ENCODE measurements around the gene RSPRY1. TPM values are rescaled to one million over a fixed set of nuclear protein-coding genes. Genes with fewer than 3 reads are reported as not detected.

RSPRY1 gene
- total RNA-seq, 3 donors from 2014 or later: 40.6 to 44.1 (median 42.0) TPM

DNA sequence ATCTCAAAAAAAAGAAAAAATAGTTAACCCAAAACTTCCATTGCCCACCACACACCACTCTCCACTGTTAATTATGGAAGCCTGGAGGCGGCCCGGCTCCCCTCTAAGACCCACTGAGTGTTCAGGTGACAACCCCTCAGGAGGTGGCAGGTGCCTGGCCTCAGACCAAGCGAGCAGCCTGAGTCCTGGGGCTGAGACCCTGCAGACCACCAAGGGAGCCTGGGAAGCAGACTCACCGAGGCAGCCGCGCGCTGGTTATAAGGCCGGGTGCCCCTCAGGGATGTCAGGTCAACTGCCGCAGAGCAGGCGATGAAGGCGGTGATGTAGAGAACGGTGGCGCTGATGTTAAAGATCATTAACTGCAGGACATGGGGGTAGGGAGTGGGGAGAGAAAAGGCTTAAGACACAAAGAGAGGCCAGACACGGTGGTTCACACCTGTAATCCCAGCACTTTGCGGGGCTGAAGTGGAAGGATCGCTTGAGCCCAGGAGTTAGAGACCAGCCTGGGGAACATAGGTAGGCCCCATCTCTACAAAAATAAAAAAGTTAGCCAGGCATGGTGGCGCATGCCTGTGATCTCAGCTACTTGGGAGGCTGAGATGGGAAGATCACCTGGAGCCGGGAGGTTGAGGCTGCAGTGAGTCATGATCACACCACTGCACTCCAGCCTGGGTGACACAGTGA lies 72.2 kb downstream of the RSPRY1 start:
- intact Hi-C loops (cut with DNase I, micrococcal nuclease): no loop called here
- no peaks in the 10 kb centered on the region for H3K4me1 ChIP-seq (ENCODE audit: low read depth)
- H3K36me3 ChIP-seq (ENCODE audit: low read depth): no peaks in the 10 kb centered on the region
- no peak overlapping the region for H3K4me3 ChIP-seq
- H3K9me3 ChIP-seq: no peaks in the 10 kb centered on the region
- peak in 1 of 3 donors; percentile 44 for DNase-seq
- TF ChIP-seq, protein P1, sequence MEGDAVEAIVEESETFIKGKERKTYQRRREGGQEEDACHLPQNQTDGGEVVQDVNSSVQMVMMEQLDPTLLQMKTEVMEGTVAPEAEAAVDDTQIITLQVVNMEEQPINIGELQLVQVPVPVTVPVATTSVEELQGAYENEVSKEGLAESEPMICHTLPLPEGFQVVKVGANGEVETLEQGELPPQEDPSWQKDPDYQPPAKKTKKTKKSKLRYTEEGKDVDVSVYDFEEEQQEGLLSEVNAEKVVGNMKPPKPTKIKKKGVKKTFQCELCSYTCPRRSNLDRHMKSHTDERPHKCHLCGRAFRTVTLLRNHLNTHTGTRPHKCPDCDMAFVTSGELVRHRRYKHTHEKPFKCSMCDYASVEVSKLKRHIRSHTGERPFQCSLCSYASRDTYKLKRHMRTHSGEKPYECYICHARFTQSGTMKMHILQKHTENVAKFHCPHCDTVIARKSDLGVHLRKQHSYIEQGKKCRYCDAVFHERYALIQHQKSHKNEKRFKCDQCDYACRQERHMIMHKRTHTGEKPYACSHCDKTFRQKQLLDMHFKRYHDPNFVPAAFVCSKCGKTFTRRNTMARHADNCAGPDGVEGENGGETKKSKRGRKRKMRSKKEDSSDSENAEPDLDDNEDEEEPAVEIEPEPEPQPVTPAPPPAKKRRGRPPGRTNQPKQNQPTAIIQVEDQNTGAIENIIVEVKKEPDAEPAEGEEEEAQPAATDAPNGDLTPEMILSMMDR (IDR thresholded peaks at IDR 0.05): no peak
- ATAC-seq: no peak

DNA sequence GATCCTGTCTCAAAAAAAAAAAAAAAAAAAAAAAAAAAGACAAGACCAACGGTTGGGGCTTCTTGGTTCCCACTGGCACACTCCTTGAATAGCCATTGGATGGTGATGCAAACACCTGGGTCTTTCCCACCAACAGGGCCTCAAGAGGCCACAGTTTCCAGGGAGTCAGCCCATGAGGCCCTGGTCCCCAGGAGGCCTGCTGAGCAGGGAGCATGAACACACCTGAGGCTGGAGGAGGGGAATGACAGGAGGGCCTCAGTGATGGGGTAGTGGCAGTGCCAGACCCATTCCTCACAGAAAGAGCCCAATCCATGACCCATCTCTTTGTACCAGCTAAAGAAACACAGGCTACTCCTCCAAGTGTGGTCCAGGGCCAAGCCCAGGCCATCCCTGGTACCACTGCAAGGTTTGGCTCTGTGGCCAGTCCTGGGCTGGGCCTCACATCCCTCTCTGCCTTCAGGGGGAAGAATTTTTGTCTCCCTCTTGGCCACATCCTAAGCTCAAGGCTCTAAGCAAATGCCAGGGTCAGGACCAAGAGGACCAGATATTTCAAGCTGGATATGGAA lies 72.9 kb downstream of the RSPRY1 start:
- DNase-seq (peak in 1 of 3 donors; percentile 21), ATAC-seq (no peak)
- intact Hi-C loops (cut with DNase I, micrococcal nuclease): no loop called here
- H3K36me3 ChIP-seq (ENCODE audit: low read depth): no peaks in the 10 kb centered on the region
- TF ChIP-seq, protein P1 (IDR thresholded peaks at IDR 0.05): no peak
- no peaks in the 10 kb centered on the region for H3K9me3 ChIP-seq
- no peak overlapping the region for H3K4me3 ChIP-seq
- no peaks in the 10 kb centered on the region for H3K4me1 ChIP-seq (ENCODE audit: low read depth)

- intact Hi-C loops (cut with DNase I, micrococcal nuclease): no loop called here
- no peak overlapping the region for H3K4me3 ChIP-seq
- ATAC-seq (no peak), DNase-seq (peak in 1 of 3 donors; percentile 33)
- TF ChIP-seq, protein P1 (IDR thresholded peaks at IDR 0.05): no peak
- no peaks in the 10 kb centered on the region for H3K36me3 ChIP-seq (ENCODE audit: low read depth)
- H3K4me1 ChIP-seq (ENCODE audit: low read depth): peaks cover 3% of the 10 kb centered on the region
- H3K9me3 ChIP-seq: no peaks in the 10 kb centered on the region
These were observed 74.3 kb downstream of the RSPRY1 start for GRCh38 chr16:57260294-57260929.

DNA sequence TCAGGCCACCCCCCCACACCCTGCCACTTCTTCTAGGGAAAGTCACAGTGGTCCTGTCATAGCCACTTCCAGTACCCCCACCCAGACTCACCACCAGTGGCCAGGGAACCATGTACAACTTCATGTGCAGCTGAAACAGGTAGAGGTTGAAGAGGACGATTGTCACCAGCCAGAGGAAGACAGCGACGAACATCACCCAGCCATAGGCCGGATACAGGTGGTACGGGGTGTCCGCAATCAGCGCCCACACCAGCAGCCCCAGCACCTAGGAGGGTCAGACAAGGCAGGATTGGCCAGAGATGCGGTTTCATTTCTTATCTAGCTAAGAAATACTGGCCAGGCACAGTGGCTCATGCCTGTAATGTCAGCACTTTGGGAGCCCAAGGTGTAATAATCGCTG lies 75.7 kb downstream of the RSPRY1 start:
- DNase-seq (no peak), ATAC-seq (no peak)
- Histone ChIP-seq H3K9me3 (no peaks in the 10 kb centered on the region), H3K4me1 (ENCODE audit: low read depth) (peaks cover 17% of the 10 kb centered on the region), H3K4me3 (no peak overlapping the region), H3K36me3 (ENCODE audit: low read depth) (no peaks in the 10 kb centered on the region)
- intact Hi-C loops (cut with DNase I, micrococcal nuclease): no loop called here
- TF ChIP-seq, protein P1 (IDR thresholded peaks at IDR 0.05): no peak

DNA sequence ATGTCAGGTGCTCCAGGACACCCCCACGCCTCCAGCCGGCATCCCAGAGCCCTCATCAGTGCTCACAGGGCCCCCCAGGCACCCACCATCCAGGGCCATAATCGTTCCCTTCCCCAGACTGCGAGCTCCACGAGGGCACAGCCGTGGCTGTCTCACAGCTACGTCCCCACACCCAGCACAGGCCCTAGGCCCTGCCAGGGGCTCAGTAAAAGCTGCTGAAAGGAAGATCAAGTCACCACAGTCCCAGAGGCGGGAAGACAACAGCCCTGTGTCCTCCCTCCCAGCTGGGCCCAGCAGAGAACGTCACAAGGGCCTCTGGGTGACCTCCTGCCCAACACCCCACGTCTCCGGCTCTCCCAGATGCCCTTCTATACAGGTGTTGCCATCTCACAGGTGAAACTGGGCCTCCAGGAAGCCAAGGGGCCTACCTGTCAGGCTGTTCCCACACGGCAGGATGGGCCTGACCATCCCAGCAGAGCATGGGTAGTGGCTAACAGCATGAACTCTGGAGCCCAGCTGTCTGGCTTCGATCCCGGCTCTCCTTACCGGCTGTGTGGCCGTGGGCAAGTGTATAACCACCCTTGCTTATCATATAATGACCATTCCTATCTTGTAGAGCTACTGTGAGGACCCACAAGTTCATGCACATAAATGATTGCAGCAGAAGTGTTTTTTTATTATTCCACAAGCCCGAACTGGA lies 76.9 kb downstream of the RSPRY1 start:
- DNase-seq: no peak
- TF ChIP-seq, protein P1 (IDR thresholded peaks at IDR 0.05): no peak
- Histone ChIP-seq H3K36me3 (ENCODE audit: low read depth) (no peaks in the 10 kb centered on the region), H3K4me3 (no peak overlapping the region), H3K4me1 (ENCODE audit: low read depth) (peaks cover 17% of the 10 kb centered on the region), H3K9me3 (no peaks in the 10 kb centered on the region)
- intact Hi-C loops (cut with DNase I, micrococcal nuclease): no loop called here
- no peak for ATAC-seq

All from mucosa of descending colon (tissue), 3 donors.